EH (cell line): ENCODE data around the gene STXBP5.

Source experiments
- DNase-seq: peaks from one replicate; pipeline ENCODE4 v3.0.0-alpha.2; 2015; ENCODE audit warnings: low read depth

The STXBP5 gene

GRCh38 chr6:147211349-147211748 lies 7.1 kb downstream of the STXBP5 start:
- no peak for DNase-seq

- DNase-seq: no peak
Measured at GRCh38 chr6:147211831-147212230, 7.6 kb downstream of the STXBP5 start.

GRCh38 chr6:147212622-147213021 lies 8.4 kb downstream of the STXBP5 start:
- DNase-seq: no peak

- DNase-seq: no peak
Measured at GRCh38 chr6:147213772-147214171, 9.6 kb downstream of the STXBP5 start.

GRCh38 chr6:147214248-147215227 lies 10.3 kb downstream of the STXBP5 start:
- DNase-seq: no peak

- DNase-seq: no peak
Measured at GRCh38 chr6:147216915-147217314, 12.7 kb downstream of the STXBP5 start.

- DNase-seq: no peak
Measured at GRCh38 chr6:147217840-147218404, 13.7 kb downstream of the STXBP5 start.

GRCh38 chr6:147218797-147219196 lies 14.6 kb downstream of the STXBP5 start:
- DNase-seq: no peak

GRCh38 chr6:147219463-147219862 lies 15.2 kb downstream of the STXBP5 start:
- no peak for DNase-seq

GRCh38 chr6:147220345-147220744 lies 16.1 kb downstream of the STXBP5 start:
- no peak for DNase-seq

GRCh38 chr6:147221739-147222138 lies 17.5 kb downstream of the STXBP5 start:
- no peak for DNase-seq

- peak; percentile 50 for DNase-seq
Measured at GRCh38 chr6:147222160-147222838, 18.1 kb downstream of the STXBP5 start.

- no peak for DNase-seq
Measured at GRCh38 chr6:147223736-147224135, 19.5 kb downstream of the STXBP5 start.

GRCh38 chr6:147226163-147226724 lies 22.0 kb downstream of the STXBP5 start:
- DNase-seq: no peak

GRCh38 chr6:147226877-147227276 lies 22.7 kb downstream of the STXBP5 start:
- no peak for DNase-seq

- peak; percentile 36 for DNase-seq
Measured at GRCh38 chr6:147227770-147228320, 23.6 kb downstream of the STXBP5 start.

GRCh38 chr6:147231589-147231988 lies 27.4 kb downstream of the STXBP5 start:
- no peak for DNase-seq

GRCh38 chr6:147234685-147235084 lies 30.5 kb downstream of the STXBP5 start:
- DNase-seq: no peak

- DNase-seq: no peak
Measured at GRCh38 chr6:147238164-147238563, 33.9 kb downstream of the STXBP5 start.

GRCh38 chr6:147238906-147239305 lies 34.7 kb downstream of the STXBP5 start:
- no peak for DNase-seq

GRCh38 chr6:147244832-147245231 lies 40.6 kb downstream of the STXBP5 start:
- DNase-seq: no peak

GRCh38 chr6:147245693-147246092 lies 41.5 kb downstream of the STXBP5 start:
- DNase-seq: no peak
